ENCODE data around the gene PTPMT1.

The PTPMT1 gene

GRCh38 chr11:47605921-47606320 is 40.5 kb downstream of the PTPMT1 start:
- in situ Hi-C loops (cut with MboI; ENCODE audit: low sequenced_read_pairs) = no loop called here

GRCh38 chr11:47606731-47607130 is 41.3 kb downstream of the PTPMT1 start:
- in situ Hi-C loops (cut with MboI; ENCODE audit: low sequenced_read_pairs) = no loop called here

- in situ Hi-C loops (cut with MboI; ENCODE audit: low sequenced_read_pairs) = no loop called here
Observed at GRCh38 chr11:47607380-47607779, 42.0 kb downstream of the PTPMT1 start.

- in situ Hi-C loops (cut with MboI; ENCODE audit: low sequenced_read_pairs) = no loop called here
Observed at GRCh38 chr11:47609675-47610074, 44.3 kb downstream of the PTPMT1 start.

- in situ Hi-C loops (cut with MboI; ENCODE audit: low sequenced_read_pairs) = no loop called here
Observed at GRCh38 chr11:47611348-47611794, 46.0 kb downstream of the PTPMT1 start.

GRCh38 chr11:47615249-47615648 is 49.9 kb downstream of the PTPMT1 start:
- in situ Hi-C loops (cut with MboI; ENCODE audit: low sequenced_read_pairs) = no loop called here

- in situ Hi-C loops (cut with MboI; ENCODE audit: low sequenced_read_pairs) = no loop called here
Observed at GRCh38 chr11:47616726-47617416, 51.5 kb downstream of the PTPMT1 start.

- in situ Hi-C loops (cut with MboI; ENCODE audit: low sequenced_read_pairs) = no loop called here
Observed at GRCh38 chr11:47617417-47617809, 52.0 kb downstream of the PTPMT1 start.

- in situ Hi-C loops (cut with MboI; ENCODE audit: low sequenced_read_pairs) = no loop called here
Observed at GRCh38 chr11:47620836-47621378, 55.5 kb downstream of the PTPMT1 start.
